Pancreas (tissue), 10 donors: ENCODE data around the gene MAMDC4. TPM values are rescaled to one million over a fixed set of nuclear protein-coding genes. Genes with fewer than 3 reads are reported as not detected.
"Not testable (repeated sequence)": the region's sequence is repeated elsewhere in the genome, so short reads cannot be mapped to it uniquely, and the experiment has no call there.

Source experiments
- ATAC-seq, 4 donors: fragments of 200-7000 bp; cut with Tn5 transposase; one replicate each; pipeline versions ENCODE4 v1.8.0 to v1.9.1; 2020; ENCODE audit warnings: mild to moderate bottlenecking in 4 of 4, moderate library complexity in 4 of 4
- DNase-seq, 6 donors: peaks; one replicate each; pipeline ENCODE4 v3.0.0-alpha.2; 2020
- FAIRE-seq: peaks from 2 replicates; lab custom pipeline; 2012; peaks lifted over from hg19 to GRCh38; lab: Jason Lieb, UNC
- H3K27ac ChIP-seq, 4 donors: fragments of 200-600 bp; sonication (generic); 1 replicate in 3 of 4; 2 replicates in 1 of 4; pipeline versions ENCODE4 v1.5.0 to v1.8.0; 2020
- H3K27me3 ChIP-seq, 4 donors: fragments of 200-600 bp; one replicate each; pipeline ENCODE4 v1.8.0; 2021
- H3K36me3 ChIP-seq, 3 donors: fragments of 200-600 bp; sonication (generic) in 1 of 3; one replicate each; pipeline versions ENCODE4 v1.5.0 to v1.8.0; 2020 to 2021
- H3K4me1 ChIP-seq, 3 donors: fragments of 200-600 bp; one replicate each; pipeline ENCODE4 v1.8.0; 2021
- H3K4me3 ChIP-seq, 4 donors: fragments of 200-600 bp; sonication (generic) in 2 of 4; one replicate each; pipeline versions ENCODE4 v1.5.0 to v1.8.0; 2020 to 2021
- H3K9me3 ChIP-seq, 4 donors: fragments of 200-600 bp; one replicate each; pipeline ENCODE4 v1.8.0; 2021
- CTCF ChIP-seq, 4 donors: fragments of 200-600 bp; sonication (generic) in 3 of 4; IDR thresholded peaks; one replicate each; pipeline versions ENCODE4 v1.5.0 to v1.8.0; 2021; ENCODE audit warnings: antibody characterized with exemption in 4 of 4
- WGBS, 2 donors: extraction: QIAGEN DNeasy Blood & Tissue Kit; methylation state at CpG; one replicate each; pipeline ENCODE4 v1.1.7; 2013; 5-methylcytosine and 5-hydroxymethylcytosine counted together
- intact Hi-C, 3 donors: fragments of 100-400 bp; cut with DNase I; formaldehyde crosslinking; loops; one replicate each; pipeline versions ENCODE4 v1.11.1 to v1.14.2; 2022
- polyA plus RNA-seq, 2 donors: library from polyadenylated mRNA; stranded (reverse); fragments of 200-250 nt; gene quantifications; one replicate each; pipeline ENCODE4 v1.2.3, GENCODE V29; 2013
- total RNA-seq, 6 donors: library from RNA; stranded (reverse); fragmentation: NEBNext Ultra II Directional in 4 of 6; extraction: Animal tissue kit (Norgen Biotek cat#: 25700) in 4 of 6; gene quantifications; one replicate each; pipeline versions ENCODE4 v1.2.1 to v1.2.4, GENCODE V29; 2021 to 2023
- donor health status: healthy with polysubstance abuse.
- donor health status: DM: no; HTN: no; CAD: no; lungs with moderate emphysema.
- donor health status: DM: no; HTN: no; CAD: no.
- donor health status: control.
- donor health status: control.
- donor health status: Bipolar disorder and iron deficiency.
- donor health status: DM: yes; HTN: yes; CAD: no.
- donor health status: DM: no; HTN: no; CAD: no.
- donor health status: DM: no; HTN: no; CAD: no.
- donor health status: DM: yes; HTN: yes; CAD: no.

The MAMDC4 gene
- total and polyA plus RNA-seq, 8 donors = 3.0 to 38.6 (median 5.4) TPM

- H3K9me3 ChIP-seq, FAIRE-seq, H3K27me3 ChIP-seq: not testable (repeated sequence)
- H3K4me1 ChIP-seq = peaks cover 21 to 32% (median 26%) of the 10 kb centered on the region in 3 donors
- H3K4me3 ChIP-seq = peak within 1 kb of the TSS in 3 of 4 donors; percentile 18 to 46 (median 25)
- DNase-seq (peak; percentile 66 to 94 (median 86)), ATAC-seq (peak; percentile 69 to 82 (median 72))
- H3K27ac ChIP-seq = peak within 1 kb of the TSS; percentile 70 to 79 (median 76)
- 1 to 2% methylated on average over 23 to 25 of the region's 27 CpGs for WGBS, 2 donors
- intact Hi-C loops = loop anchor here in 2 of 3 donors (10.0 kb wide), 2 partner anchors 48 to 102 kb away; partner anchors contain the start of genes C8G (in 1 of the 2), CCDC183 (in 1 of the 2), FBXW5 (in 1 of the 2) and TMEM141 (in 1 of the 2)
- TF ChIP-seq CTCF (IDR thresholded peaks at IDR 0.05) = peak; percentile 77 to 89 (median 84)
- H3K36me3 ChIP-seq = peaks cover 0 to 12% (median 0%) of the 10 kb centered on the region in 3 donors
Measured at GRCh38 chr9:136842380-136842948, 9.7 kb upstream of the MAMDC4 start, which contains the start of gene AJM1. Gene AJM1 (plus strand): TSS chr9:136842478. CDS start chr9:136844415, 1,937 bp downstream.

- Histone ChIP-seq H3K27ac (peak overlapping the region in 3 of 4 donors; percentile 46 to 79 (median 78)), H3K36me3 (peaks cover 0 to 12% (median 0%) of the 10 kb centered on the region in 3 donors), H3K4me3 (peak overlapping the region in 1 of 4 donors; percentile 46), H3K4me1 (peaks cover 21 to 32% (median 26%) of the 10 kb centered on the region in 3 donors)
- not testable (repeated sequence) for H3K27me3 ChIP-seq, FAIRE-seq, H3K9me3 ChIP-seq
- 5 to 13% methylated on average over 10 to 21 of the region's 21 CpGs for WGBS, 2 donors
- intact Hi-C loops = loop anchor here in 2 of 3 donors (10.0 kb wide), 2 partner anchors 48 to 102 kb away; partner anchors contain the start of genes C8G (in 1 of the 2), CCDC183 (in 1 of the 2), FBXW5 (in 1 of the 2) and TMEM141 (in 1 of the 2)
- peak in 1 of 6 donors; percentile 68 for DNase-seq
- peak in 1 of 4 donors; percentile 7 for ATAC-seq
Measured at GRCh38 chr9:136843159-136843800, 8.9 kb upstream of the MAMDC4 start.

GRCh38 chr9:136843801-136844740 lies 8.1 kb upstream of the MAMDC4 start:
- H3K9me3 ChIP-seq, H3K27me3 ChIP-seq, FAIRE-seq, ATAC-seq: not testable (repeated sequence)
- H3K4me3 ChIP-seq = peak overlapping the region in 1 of 4 donors; percentile 46
- intact Hi-C loops = loop anchor here in 2 of 3 donors (10.0 kb wide), 2 partner anchors 49 to 101 kb away; partner anchors contain the start of genes C8G (in 1 of the 2), CCDC183 (in 1 of the 2), FBXW5 (in 1 of the 2) and TMEM141 (in 1 of the 2)
- H3K36me3 ChIP-seq = peaks cover 0 to 10% (median 0%) of the 10 kb centered on the region in 3 donors
- peaks cover 21 to 32% (median 26%) of the 10 kb centered on the region in 3 donors for H3K4me1 ChIP-seq
- H3K27ac ChIP-seq = peak overlapping the region in 3 of 4 donors; percentile 46 to 79 (median 78)
- WGBS, 2 donors = 32 to 39% methylated on average over 61 to 99 of the region's 99 CpGs
- peak in 3 of 6 donors; percentile 69 to 82 (median 73) for DNase-seq
- peak; percentile 22 to 66 (median 57) for TF ChIP-seq CTCF (IDR thresholded peaks at IDR 0.05)

- no peaks in the 10 kb centered on the region for H3K9me3 ChIP-seq
- FAIRE-seq (no peak), DNase-seq (no peak), ATAC-seq (no peak)
- peaks cover 21 to 35% (median 27%) of the 10 kb centered on the region in 3 donors for H3K4me1 ChIP-seq
- H3K27me3 ChIP-seq = no peaks in the 10 kb centered on the region
- 69 to 74% methylated on average over 65 to 88 of the region's 88 CpGs for WGBS, 2 donors
- no peak overlapping the region for H3K4me3 ChIP-seq
- H3K36me3 ChIP-seq = peaks cover 0 to 2% (median 0%) of the 10 kb centered on the region in 3 donors
- TF ChIP-seq CTCF (IDR thresholded peaks at IDR 0.05) = no peak
- H3K27ac ChIP-seq = no peak overlapping the region
- intact Hi-C loops = loop anchor here in 2 of 3 donors (10.0 kb wide), 2 partner anchors 50 to 100 kb away; partner anchors contain the start of genes C8G (in 1 of the 2), CCDC183 (in 1 of the 2), FBXW5 (in 1 of the 2) and TMEM141 (in 1 of the 2)
Measured at GRCh38 chr9:136844761-136845464, 7.2 kb upstream of the MAMDC4 start.
